Neuronal stem cell (in vitro differentiated cells): ENCODE measurements around the gene PFN1.
A peak's percentile ranks its signal among the peaks of the same experiment; 100 is the strongest.

Experiments used
- DNase-seq: peaks from one replicate; pipeline ENCODE4 v3.0.0-alpha.2; 2013; ENCODE audit warnings: low spot score
- H2AFZ ChIP-seq: one replicate; pipeline ENCODE4 v1.6.1; 2013; ENCODE audit warnings: mild to moderate bottlenecking, low read length, inconsistent platforms
- H2AK5ac ChIP-seq: 2 replicates; pipeline ENCODE4 v1.6.1; 2013; ENCODE audit warnings: low read depth, mild to moderate bottlenecking, inconsistent platforms, low read length, moderate library complexity, mixed read lengths
- H2BK120ac ChIP-seq: 2 replicates; pipeline ENCODE4 v1.6.1; 2013; ENCODE audit warnings: low read depth, mild to moderate bottlenecking, inconsistent platforms, low read length, moderate library complexity, mixed read lengths
- H2BK12ac ChIP-seq: one replicate; pipeline ENCODE4 v1.6.1; 2013; ENCODE audit warnings: low read length, inconsistent platforms
- H2BK15ac ChIP-seq: 2 replicates; pipeline ENCODE4 v1.6.1; 2013; ENCODE audit warnings: mild to moderate bottlenecking, low read length, inconsistent platforms, mixed read lengths
- H2BK5ac ChIP-seq: one replicate; pipeline ENCODE4 v1.6.1; 2013; ENCODE audit warnings: inconsistent platforms, mild to moderate bottlenecking, low read length, moderate library complexity
- H3K14ac ChIP-seq: one replicate; pipeline ENCODE4 v1.6.1; 2013; ENCODE audit warnings: low read length, inconsistent platforms
- H3K18ac ChIP-seq: 2 replicates; pipeline ENCODE4 v1.6.1; 2013; ENCODE audit warnings: low read length, inconsistent platforms
- H3K23ac ChIP-seq: 2 replicates; pipeline ENCODE4 v1.6.1; 2013; ENCODE audit warnings: low read depth, mild to moderate bottlenecking, mixed read lengths, low read length, inconsistent platforms; ENCODE audit not compliant: poor library complexity
- H3K27ac ChIP-seq: replicated peaks from 3 replicates; pipeline ENCODE4 v1.5.1; 2013; ENCODE audit warnings: low read length, inconsistent platforms
- H3K27me3 ChIP-seq, 3 experiments: 2 replicates each; pipeline ENCODE4 v1.6.1; 2013; ENCODE audit warnings: low read length in 3 of 3, mild to moderate bottlenecking in 2 of 3, inconsistent platforms in 1 of 3, low read depth in 1 of 3, mixed read lengths in 1 of 3, moderate library complexity in 1 of 3; ENCODE audit not compliant: control insufficient read depth in 3 of 3, insufficient read depth in 3 of 3
- H3K36me3 ChIP-seq, 2 donors: replicated peaks in 1 of 2; 2 replicates each; pipeline ENCODE4 v1.6.1; 2013; ENCODE audit warnings: low read length in 2 of 2; ENCODE audit not compliant: control insufficient read depth in 2 of 2, insufficient read depth in 2 of 2
- H3K4ac ChIP-seq: 2 replicates; pipeline ENCODE4 v1.6.1; 2013; ENCODE audit warnings: inconsistent platforms, mild to moderate bottlenecking, low read length, moderate library complexity
- H3K4me1 ChIP-seq, 2 donors: 1 replicate in 1 of 2; 2 replicates in 1 of 2; pipeline ENCODE4 v1.6.1; 2013; ENCODE audit warnings: low read length in 2 of 2, low read depth in 1 of 2; ENCODE audit not compliant: control insufficient read depth in 2 of 2, insufficient read depth in 1 of 2
- H3K4me2 ChIP-seq: one replicate; pipeline ENCODE4 v1.6.1; 2013; ENCODE audit warnings: mild to moderate bottlenecking, low read length, inconsistent platforms; ENCODE audit not compliant: insufficient read depth, poor library complexity, severe bottlenecking
- H3K4me3 ChIP-seq, 2 donors: 2 replicates each; pipeline ENCODE4 v1.5.1; 2013; ENCODE audit warnings: low read length in 2 of 2, mild to moderate bottlenecking in 2 of 2, inconsistent platforms in 1 of 2, moderate library complexity in 1 of 2
- H3K79me1 ChIP-seq: one replicate; pipeline ENCODE4 v1.6.1; 2013; ENCODE audit warnings: low read depth, mild to moderate bottlenecking, inconsistent platforms, low read length, moderate library complexity
- H3K9ac ChIP-seq: one replicate; pipeline ENCODE4 v1.6.1; 2013; ENCODE audit warnings: mild to moderate bottlenecking, low read depth, low read length, inconsistent platforms; ENCODE audit not compliant: poor library complexity
- H3K9me3 ChIP-seq, 2 donors: replicated peaks in 1 of 2; 2 replicates each; pipeline versions ENCODE3 to v1.6.1; 2013; ENCODE audit warnings: low read length in 2 of 2, mild to moderate bottlenecking in 2 of 2, inconsistent platforms in 1 of 2, low read depth in 1 of 2, mixed read lengths in 1 of 2, moderate library complexity in 1 of 2; ENCODE audit not compliant: control insufficient read depth in 2 of 2, insufficient read depth in 1 of 2
- H4K8ac ChIP-seq: one replicate; pipeline ENCODE4 v1.6.1; 2013; ENCODE audit warnings: low read depth, mild to moderate bottlenecking, inconsistent platforms, low read length, moderate library complexity
- H4K91ac ChIP-seq: one replicate; pipeline ENCODE4 v1.6.1; 2013; ENCODE audit warnings: low read length, low read depth, mild to moderate bottlenecking, inconsistent platforms; ENCODE audit not compliant: poor library complexity
- WGBS, 2 donors: extraction: QIAGEN DNeasy Blood & Tissue Kit; methylation state at CpG; one replicate each; pipeline ENCODE4 v1.1.7; 2013; ENCODE audit warnings: missing lambda C conversion rate in 2 of 2, mixed read lengths in 1 of 2; ENCODE audit not compliant: insufficient read length in 2 of 2, insufficient replicate concordance in 1 of 2; ENCODE audit errors: extremely low coverage in 2 of 2; 5-methylcytosine and 5-hydroxymethylcytosine counted together

The PFN1 gene

GRCh38 chr17:4945176-4945943 is 3.0 kb downstream of the PFN1 start:
- no peak for DNase-seq
- H3K27ac ChIP-seq: peak overlapping the region; percentile 37

GRCh38 chr17:4944554-4945175 is 3.7 kb downstream of the PFN1 start:
- Histone ChIP-seq H3K4me3 (peak overlapping the region in 1 of 2 donors; percentile 9), H3K18ac (no peak overlapping the region), H3K9me3 (no peaks in the 10 kb centered on the region), H3K4me1 (peaks cover 11 to 12% of the 10 kb centered on the region in 2 donors), H2BK12ac (no peak overlapping the region), H3K14ac (no peak overlapping the region), H2AK5ac (no peak overlapping the region), H3K23ac (peak overlapping the region; percentile 12), H2BK120ac (no peak overlapping the region), H3K27me3 (no peaks in the 10 kb centered on the region), H2AFZ (no peak overlapping the region), H3K79me1 (peaks cover 14% of the 10 kb centered on the region), H4K8ac (no peak overlapping the region), H3K9ac (no peak overlapping the region), H2BK5ac (no peak overlapping the region), H3K36me3 (peaks cover 40 to 56% of the 10 kb centered on the region in 2 donors), H4K91ac (no peak overlapping the region), H3K27ac (peak overlapping the region; percentile 19), H3K4ac (no peak overlapping the region), H2BK15ac (no peak overlapping the region), H3K4me2 (no peak overlapping the region)
- no CpG with 5 or more reads among the region's 8 CpGs for WGBS, 2 donors
- no peak for DNase-seq

More at GRCh38 chr17:4945176-4945943, 3.0 kb downstream of the PFN1 start:
- Histone ChIP-seq H4K8ac (peak overlapping the region; percentile 54), H3K36me3 (peaks cover 40 to 56% of the 10 kb centered on the region in 2 donors), H2BK15ac (no peak overlapping the region), H3K9me3 (no peaks in the 10 kb centered on the region), H3K4me2 (no peak overlapping the region), H3K27me3 (no peaks in the 10 kb centered on the region), H2BK5ac (peak overlapping the region; percentile 85), H2AK5ac (peak overlapping the region; percentile 17), H2BK12ac (no peak overlapping the region), H3K18ac (no peak overlapping the region), H2AFZ (no peak overlapping the region), H4K91ac (no peak overlapping the region), H3K4me3 (no peak overlapping the region), H3K14ac (no peak overlapping the region), H3K23ac (peak overlapping the region; percentile 62), H3K4ac (no peak overlapping the region), H2BK120ac (no peak overlapping the region), H3K4me1 (peaks cover 11 to 13% of the 10 kb centered on the region in 2 donors), H3K9ac (no peak overlapping the region), H3K79me1 (peaks cover 14% of the 10 kb centered on the region)
- no CpG with 5 or more reads among the region's 7 CpGs for WGBS, 2 donors

GRCh38 chr17:4944163-4944553 is 4.2 kb downstream of the PFN1 start:
- Histone ChIP-seq H3K9ac (no peak overlapping the region), H2BK120ac (no peak overlapping the region), H2BK15ac (no peak overlapping the region), H3K27me3 (no peaks in the 10 kb centered on the region), H2AFZ (no peak overlapping the region), H2BK12ac (no peak overlapping the region), H3K14ac (no peak overlapping the region), H3K4ac (no peak overlapping the region), H3K27ac (no peak overlapping the region), H3K9me3 (no peaks in the 10 kb centered on the region), H4K8ac (no peak overlapping the region), H3K36me3 (peaks cover 40 to 56% of the 10 kb centered on the region in 2 donors), H3K4me3 (no peak overlapping the region), H3K4me1 (peaks cover 11 to 12% of the 10 kb centered on the region in 2 donors), H3K23ac (peak overlapping the region; percentile 12), H2BK5ac (no peak overlapping the region), H2AK5ac (no peak overlapping the region), H4K91ac (no peak overlapping the region), H3K18ac (no peak overlapping the region), H3K79me1 (peaks cover 14% of the 10 kb centered on the region), H3K4me2 (no peak overlapping the region)
- DNase-seq: no peak
- WGBS, 2 donors: no CpG with 5 or more reads among the region's 3 CpGs

GRCh38 chr17:4942760-4943508 is 5.4 kb downstream of the PFN1 start:
- H2BK12ac ChIP-seq: no peak overlapping the region
- no peaks in the 10 kb centered on the region for H3K9me3 ChIP-seq
- H3K27ac ChIP-seq: no peak overlapping the region
- no peaks in the 10 kb centered on the region for H3K27me3 ChIP-seq
- H2BK15ac ChIP-seq: no peak overlapping the region
- H2BK120ac ChIP-seq: no peak overlapping the region
- WGBS, 2 donors: no CpG with 5 or more reads among the region's 13 CpGs
- H3K14ac ChIP-seq: no peak overlapping the region
- DNase-seq: no peak
- H3K4me1 ChIP-seq: peaks cover 17 to 20% of the 10 kb centered on the region in 2 donors
- H2AFZ ChIP-seq: no peak overlapping the region
- peaks cover 45 to 64% of the 10 kb centered on the region in 2 donors for H3K36me3 ChIP-seq
- no peak overlapping the region for H4K8ac ChIP-seq
- H3K79me1 ChIP-seq: peaks cover 22% of the 10 kb centered on the region
- no peak overlapping the region for H3K18ac ChIP-seq
- H3K9ac ChIP-seq: no peak overlapping the region
- H3K4me3 ChIP-seq: peak overlapping the region in 1 of 2 donors; percentile 4
- no peak overlapping the region for H2AK5ac ChIP-seq
- H2BK5ac ChIP-seq: no peak overlapping the region
- no peak overlapping the region for H3K23ac ChIP-seq
- no peak overlapping the region for H3K4ac ChIP-seq
- H3K4me2 ChIP-seq: no peak overlapping the region
- H4K91ac ChIP-seq: no peak overlapping the region
